H1 (cell line): ENCODE results near the gene C1orf21. TPM values are rescaled to one million over a fixed set of nuclear protein-coding genes. Genes with fewer than 3 reads are reported as not detected.

Source experiments
- CTCF ChIA-PET: fragments of 300-600 bp; sonication (Branson Sonifier 250); formaldehyde crosslinking; loops from one replicate; lab custom pipeline; 2021; ENCODE audit not compliant: partially characterized antibody; lab: Charles Lee
- POLR2A ChIA-PET: fragments of 300-600 bp; sonication (Branson Sonifier 250); formaldehyde crosslinking; loops from one replicate; lab custom pipeline; 2021; ENCODE audit warnings: inconsistent platforms; ENCODE audit not compliant: partially characterized antibody; lab: Charles Lee
- DNase-seq, 2 experiments: peaks; one replicate each; pipeline versions ENCODE4 v3.0.0 to v3.0.0-alpha.2; 2010 to 2022; ENCODE audit warnings: low spot score in 2 of 2, low read depth in 1 of 2, mixed read lengths in 1 of 2
- FAIRE-seq: peaks from 2 replicates; lab custom pipeline; 2011; peaks lifted over from hg19 to GRCh38; lab: Jason Lieb, UNC
- H2AFZ ChIP-seq: 2 replicates; pipeline ENCODE4 v1.8.1; 2012; ENCODE audit warnings: low read length, inconsistent platforms
- H2AK5ac ChIP-seq: 2 replicates; pipeline ENCODE4 v1.6.1; 2013; ENCODE audit warnings: low read depth, low read length
- H2BK120ac ChIP-seq: replicated peaks from 2 replicates; pipeline ENCODE3; 2013; ENCODE audit warnings: low read depth, low read length, inconsistent platforms
- H2BK12ac ChIP-seq: 2 replicates; pipeline ENCODE4 v1.6.1; 2013; ENCODE audit warnings: low read depth, low read length
- H2BK15ac ChIP-seq: 2 replicates; pipeline ENCODE4 v1.6.1; 2013; ENCODE audit warnings: low read length
- H2BK20ac ChIP-seq: 2 replicates; pipeline ENCODE4 v1.6.1; 2013; ENCODE audit warnings: low read length
- H2BK5ac ChIP-seq: 2 replicates; pipeline ENCODE4 v1.6.1; 2013; ENCODE audit warnings: low read depth, low read length
- H3K14ac ChIP-seq: 2 replicates; pipeline ENCODE4 v1.6.1; 2013; ENCODE audit warnings: inconsistent platforms; ENCODE audit not compliant: insufficient read length
- H3K18ac ChIP-seq: 2 replicates; pipeline ENCODE4 v1.6.1; 2013; ENCODE audit warnings: low read length; ENCODE audit errors: extremely low read depth
- H3K23ac ChIP-seq: 2 replicates; pipeline ENCODE4 v1.6.1; 2013; ENCODE audit warnings: inconsistent platforms; ENCODE audit not compliant: insufficient read length
- H3K23me2 ChIP-seq: 2 replicates; pipeline ENCODE4 v1.6.1; 2013; ENCODE audit warnings: low read depth, low read length
- H3K27ac ChIP-seq: 2 replicates; pipeline ENCODE4 v1.6.1; 2011; ENCODE audit warnings: low read depth, low read length, inconsistent platforms
- H3K27me3 ChIP-seq, 4 experiments: replicated peaks in 1 of 4; 1 replicate in 1 of 4; 2 replicates in 3 of 4; pipeline versions ENCODE4 v1.6.1 to v1.8.1; 2011 to 2013; ENCODE audit warnings: low read length in 3 of 4, mild to moderate bottlenecking in 3 of 4, inconsistent platforms in 2 of 4, mixed read lengths in 2 of 4, moderate library complexity in 1 of 4; ENCODE audit not compliant: control insufficient read depth in 3 of 4, insufficient read depth in 3 of 4; ENCODE audit errors: extremely low read depth in 1 of 4
- H3K36me3 ChIP-seq, 4 experiments: 2 replicates each; pipeline versions ENCODE4 v1.6.1 to v1.8.1; 2011 to 2013; ENCODE audit warnings: mild to moderate bottlenecking in 4 of 4, low read length in 3 of 4, moderate library complexity in 2 of 4, control low read depth in 1 of 4, inconsistent platforms in 1 of 4; ENCODE audit not compliant: insufficient read depth in 4 of 4, control insufficient read depth in 2 of 4
- H3K4ac ChIP-seq: replicated peaks from 2 replicates; pipeline ENCODE3; 2013; ENCODE audit warnings: low read length, low read depth, mixed read lengths, inconsistent platforms; ENCODE audit not compliant: insufficient read length
- H3K4me1 ChIP-seq, 4 experiments: replicated peaks in 1 of 4; 1 replicate in 1 of 4; 2 replicates in 3 of 4; pipeline versions ENCODE4 v1.6.1 to v1.8.1; 2011 to 2013; ENCODE audit warnings: low read length in 3 of 4, inconsistent platforms in 2 of 4, mixed read lengths in 1 of 4; ENCODE audit not compliant: insufficient read depth in 4 of 4, control insufficient read depth in 3 of 4
- H3K4me2 ChIP-seq, 2 experiments: 2 replicates each; pipeline versions ENCODE4 v1.6.1 to v1.8.1; 2011 to 2013; ENCODE audit warnings: low read depth in 2 of 2, low read length in 2 of 2, control low read depth in 1 of 2, inconsistent platforms in 1 of 2, mild to moderate bottlenecking in 1 of 2; ENCODE audit not compliant: insufficient read depth in 1 of 2
- H3K4me3 ChIP-seq, 4 experiments: fragments of 200-600, 300-600 bp in 1 of 4; sonication (generic), shearing (Covaris generic), sonication (Bioruptor Twin) in 1 of 4; 2 replicates each; pipeline versions ENCODE4 v1.5.1 to v1.8.1; 2011 to 2016; ENCODE audit warnings: low read length in 4 of 4, low read depth in 3 of 4, control low read depth in 2 of 4, inconsistent platforms in 2 of 4, mild to moderate bottlenecking in 2 of 4, mixed read lengths in 1 of 4, moderate library complexity in 1 of 4; ENCODE audit not compliant: insufficient read depth in 2 of 4; ENCODE audit errors: extremely low read depth in 1 of 4
- H3K56ac ChIP-seq: replicated peaks from 2 replicates; pipeline ENCODE3; 2013; ENCODE audit warnings: low read depth, mild to moderate bottlenecking, mixed read lengths, low read length, inconsistent platforms; ENCODE audit not compliant: insufficient read length
- H3K79me1 ChIP-seq: 2 replicates; pipeline ENCODE4 v1.6.1; 2013; ENCODE audit warnings: low read depth, low read length, control low read depth
- H3K79me2 ChIP-seq, 2 experiments: 2 replicates each; pipeline versions ENCODE4 v1.6.1 to v1.8.1; 2012 to 2013; ENCODE audit warnings: low read length in 2 of 2, mild to moderate bottlenecking in 2 of 2, inconsistent platforms in 1 of 2; ENCODE audit not compliant: insufficient read depth in 2 of 2, control insufficient read depth in 1 of 2
- H3K9ac ChIP-seq, 4 experiments: replicated peaks in 1 of 4; 1 replicate in 1 of 4; 2 replicates in 3 of 4; pipeline versions ENCODE4 v1.6.1 to v1.8.1; 2011 to 2013; ENCODE audit warnings: low read depth in 3 of 4, low read length in 3 of 4, control low read depth in 2 of 4, mild to moderate bottlenecking in 2 of 4, moderate library complexity in 2 of 4, inconsistent platforms in 1 of 4; ENCODE audit errors: extremely low read depth in 1 of 4
- H3K9me3 ChIP-seq, 2 experiments: 2 replicates each; pipeline versions ENCODE4 v1.6.1 to v1.8.1; 2012 to 2013; ENCODE audit warnings: mild to moderate bottlenecking in 2 of 2, moderate library complexity in 2 of 2, control low read depth in 1 of 2, inconsistent platforms in 1 of 2, low read depth in 1 of 2, low read length in 1 of 2, mixed read lengths in 1 of 2; ENCODE audit not compliant: insufficient read depth in 2 of 2
- H4K20me1 ChIP-seq, 2 experiments: replicated peaks in 1 of 2; 2 replicates each; pipeline versions ENCODE3 to v1.8.1; 2011 to 2013; ENCODE audit warnings: inconsistent platforms in 2 of 2, low read length in 2 of 2, mild to moderate bottlenecking in 1 of 2; ENCODE audit not compliant: insufficient read depth in 2 of 2, control insufficient read depth in 1 of 2
- H4K5ac ChIP-seq: 2 replicates; pipeline ENCODE4 v1.6.1; 2013; ENCODE audit warnings: low read length, low read depth, mixed read lengths, inconsistent platforms; ENCODE audit not compliant: insufficient read length
- H4K8ac ChIP-seq: 2 replicates; pipeline ENCODE4 v1.8.0; 2013; ENCODE audit warnings: mild to moderate bottlenecking, moderate library complexity, low read length, inconsistent platforms; ENCODE audit not compliant: insufficient read depth; ENCODE audit errors: extremely low read depth
- H4K91ac ChIP-seq: replicated peaks from 2 replicates; pipeline ENCODE3; 2013; ENCODE audit warnings: low read length, mixed read lengths, inconsistent platforms; ENCODE audit not compliant: insufficient read length
- WGBS, 2 experiments: shearing (Covaris generic) in 1 of 2; methylation state at CpG; one replicate each; pipeline versions ENCODE4 v1.1.6 to v1.1.7; 2013 to 2015; ENCODE audit warnings: low lambda C conversion rate in 2 of 2, mixed read lengths in 2 of 2, inconsistent platforms in 1 of 2, low coverage in 1 of 2, missing lambda C conversion rate in 1 of 2; ENCODE audit not compliant: insufficient replicate concordance in 2 of 2, insufficient coverage in 1 of 2, insufficient read length in 1 of 2; ENCODE audit errors: extremely low coverage in 1 of 2, missing lambda C conversion rate in 1 of 2; 5-methylcytosine and 5-hydroxymethylcytosine counted together
- polyA plus RNA-seq, 7 experiments: library from polyadenylated mRNA; depleted of rRNA in 3 of 7; stranded (reverse) in 5 of 7; unstranded in 2 of 7; fragments of >200 nt in 5 of 7; fragments of 200-250 nt in 2 of 7; gene quantifications; 1 replicate in 5 of 7; 2 replicates in 1 of 7; 4 replicates in 1 of 7; pipeline versions ENCODE4 v1.2.1 to v1.2.3, GENCODE V29; 2011 to 2013; ENCODE audit warnings: missing spikeins in 2 of 7, mixed read lengths in 2 of 7
- total RNA-seq: library from RNA; stranded (reverse); fragmentation: NEBNext Ultra II Directional; extraction: Animal tissue kit (Norgen Biotek cat#: 25700); gene quantifications from 2 replicates; pipeline ENCODE4 v1.2.1, GENCODE V29; 2021

Gene C1orf21
- total and polyA plus RNA-seq, 2 of the 8 experiments (the other 6 are each of a cell fraction or from before 2014, with no cell fraction given), result 16.6 to 51.0 TPM

GRCh38 chr1:184422490-184423233 is 35.8 kb downstream of the C1orf21 start:
- Histone ChIP-seq H2AFZ (no peak overlapping the region), H3K79me1 (peaks cover 8% of the 10 kb centered on the region), H2BK5ac (no peak overlapping the region), H3K4ac (no peak overlapping the region), H4K8ac (no peak overlapping the region), H3K79me2 (peaks cover 5 to 84% of the 10 kb centered on the region in 2 experiments; a peak in 3 of 4 replicates), H3K36me3 (no peaks in the 10 kb centered on the region), H3K56ac (no peak overlapping the region), H3K4me3 (no peak overlapping the region), H4K91ac (no peak overlapping the region), H2AK5ac (peak overlapping the region; percentile 0; the same call in 1 of the 2 replicates), H3K4me2 (no peak overlapping the region), H2BK20ac (no peak overlapping the region), H2BK12ac (no peak overlapping the region), H3K4me1 (peaks cover 1 to 16% (median 14%) of the 10 kb centered on the region in 4 experiments; a peak in 6 of 7 replicates), H3K18ac (no peak overlapping the region), H3K23me2 (peaks cover 3% of the 10 kb centered on the region), H2BK120ac (no peak overlapping the region), H3K27ac (no peak overlapping the region), H2BK15ac (no peak overlapping the region), H3K27me3 (no peaks in the 10 kb centered on the region), H3K9me3 (no peaks in the 10 kb centered on the region), H4K20me1 (peaks cover 5 to 6% of the 10 kb centered on the region in 2 experiments), H3K9ac (no peak overlapping the region), H3K23ac (no peak overlapping the region), H3K14ac (no peak overlapping the region), H4K5ac (no peak overlapping the region)
- ChIA-PET CTCF (interaction anchor here (0.9 to 1.6 kb wide), 5 partner anchors 23 to 241 kb away, joined by 3 to 7 read pairs (median 3); no protein-coding TSS in a partner anchor), POLR2A (interaction anchor here (1.9 kb wide), 1 partner anchor 36 kb away, joined by 5 read pairs; the partner anchor contains the start of gene C1orf21)
- 89% methylated on average over 9 of the region's 9 CpGs; no CpG with 5 or more reads in 1 of the 2 experiments for WGBS, 2 experiments
- FAIRE-seq (no peak), DNase-seq (no peak)
